Parathyroid adenoma (tissue), 2 donors: ENCODE data around the gene EIF2AK3.

Source experiments
- H2AFZ ChIP-seq: fragments of 300-600 bp; sonication (generic); one replicate; pipeline ENCODE4 v1.7.0; 2017; ENCODE audit warnings: antibody characterized with exemption, mild to moderate bottlenecking
- H3K27ac ChIP-seq: fragments of 300-600 bp; sonication (generic); one replicate; pipeline ENCODE4 v1.7.0; 2017
- H3K27me3 ChIP-seq: fragments of 300-600 bp; sonication (generic); one replicate; pipeline ENCODE4 v1.7.0; 2017; ENCODE audit warnings: low read length; ENCODE audit not compliant: control insufficient read depth, insufficient read depth
- H3K36me3 ChIP-seq: fragments of 300-600 bp; sonication (generic); one replicate; pipeline ENCODE4 v1.7.0; 2017; ENCODE audit warnings: low read length; ENCODE audit not compliant: control insufficient read depth, insufficient read depth
- H3K4me1 ChIP-seq: fragments of 300-600 bp; sonication (generic); one replicate; pipeline ENCODE4 v1.7.0; 2017; ENCODE audit warnings: control low read depth
- H3K4me2 ChIP-seq: fragments of 300-600 bp; sonication (generic); one replicate; pipeline ENCODE4 v1.7.0; 2017; ENCODE audit warnings: low read length
- H3K4me3 ChIP-seq: fragments of 300-600 bp; sonication (generic); one replicate; pipeline ENCODE4 v1.7.0; 2017; ENCODE audit warnings: low read depth, low read length
- H3K79me2 ChIP-seq: fragments of 300-600 bp; sonication (generic); one replicate; pipeline ENCODE4 v1.7.0; 2017; ENCODE audit warnings: control low read depth
- H3K9ac ChIP-seq: fragments of 300-600 bp; sonication (generic); one replicate; pipeline ENCODE4 v1.7.0; 2017; ENCODE audit warnings: mild to moderate bottlenecking
- H3K9me3 ChIP-seq: fragments of 300-600 bp; sonication (generic); one replicate; pipeline ENCODE4 v1.7.0; 2017; ENCODE audit warnings: low read length; ENCODE audit not compliant: control insufficient read depth
- CTCF ChIP-seq: fragments of 300-600 bp; sonication (generic); IDR thresholded peaks from one replicate; pipeline ENCODE4 v1.7.0; 2017; ENCODE audit warnings: antibody characterized with exemption, mild to moderate bottlenecking
- donor health status: primary hyperparathyroidism.

EIF2AK3 gene

GRCh38 chr2:88668862-88669261 lies 41.6 kb upstream of the EIF2AK3 start:
- Histone ChIP-seq H2AFZ (no peak overlapping the region), H3K36me3 (no peaks in the 10 kb centered on the region), H3K27me3 (no peaks in the 10 kb centered on the region), H3K9ac (no peak overlapping the region), H3K4me2 (no peak overlapping the region), H3K4me1 (no peaks in the 10 kb centered on the region), H3K79me2 (no peaks in the 10 kb centered on the region), H3K27ac (no peak overlapping the region), H3K4me3 (no peak overlapping the region), H3K9me3 (no peaks in the 10 kb centered on the region)
- no peak for TF ChIP-seq CTCF

- no peaks in the 10 kb centered on the region for H3K9me3 ChIP-seq
- H3K9ac ChIP-seq: no peak overlapping the region
- no peaks in the 10 kb centered on the region for H3K79me2 ChIP-seq
- no peaks in the 10 kb centered on the region for H3K27me3 ChIP-seq
- no peak overlapping the region for H2AFZ ChIP-seq
- no peaks in the 10 kb centered on the region for H3K4me1 ChIP-seq
- no peak for TF ChIP-seq CTCF
- no peak overlapping the region for H3K4me3 ChIP-seq
- no peaks in the 10 kb centered on the region for H3K36me3 ChIP-seq
- H3K4me2 ChIP-seq: no peak overlapping the region
- H3K27ac ChIP-seq: no peak overlapping the region
Measured at GRCh38 chr2:88667219-88667618, 40.0 kb upstream of the EIF2AK3 start.

- Histone ChIP-seq H3K4me1 (no peaks in the 10 kb centered on the region), H3K79me2 (no peaks in the 10 kb centered on the region), H3K27ac (no peak overlapping the region), H3K4me2 (no peak overlapping the region), H3K27me3 (no peaks in the 10 kb centered on the region), H3K9ac (no peak overlapping the region), H3K9me3 (no peaks in the 10 kb centered on the region), H3K4me3 (no peak overlapping the region), H2AFZ (no peak overlapping the region), H3K36me3 (no peaks in the 10 kb centered on the region)
- TF ChIP-seq CTCF: no peak
Measured at GRCh38 chr2:88666576-88666975, 39.3 kb upstream of the EIF2AK3 start.

- Histone ChIP-seq H2AFZ (no peak overlapping the region), H3K36me3 (no peaks in the 10 kb centered on the region), H3K27ac (no peak overlapping the region), H3K9ac (no peak overlapping the region), H3K4me3 (no peak overlapping the region), H3K79me2 (no peaks in the 10 kb centered on the region), H3K9me3 (no peaks in the 10 kb centered on the region), H3K4me1 (peaks cover 6% of the 10 kb centered on the region), H3K4me2 (no peak overlapping the region), H3K27me3 (no peaks in the 10 kb centered on the region)
- TF ChIP-seq CTCF: no peak
Measured at GRCh38 chr2:88660622-88661021, 33.4 kb upstream of the EIF2AK3 start.

GRCh38 chr2:88659538-88659915 lies 32.3 kb upstream of the EIF2AK3 start:
- Histone ChIP-seq H3K4me1 (peaks cover 6% of the 10 kb centered on the region), H3K27ac (peak overlapping the region; percentile 37)

More at GRCh38 chr2:88659538-88659915, 32.3 kb upstream of the EIF2AK3 start:
- H3K36me3 ChIP-seq: no peaks in the 10 kb centered on the region
- no peak for TF ChIP-seq CTCF
- H2AFZ ChIP-seq: peak overlapping the region; percentile 74
- no peak overlapping the region for H3K4me3 ChIP-seq
- no peaks in the 10 kb centered on the region for H3K9me3 ChIP-seq
- no peak overlapping the region for H3K9ac ChIP-seq
- no peaks in the 10 kb centered on the region for H3K27me3 ChIP-seq
- no peak overlapping the region for H3K4me2 ChIP-seq
- no peaks in the 10 kb centered on the region for H3K79me2 ChIP-seq
